ENCODE results near the gene KRT76.

- TF ChIP-seq CTCF (IDR thresholded peaks at IDR 0.05) (no peak), EZH2phosphoT487 (IDR thresholded peaks at IDR 0.05; ENCODE audit: borderline replicate concordance, low read depth) (no peak)
Measured at GRCh38 chr12:52796429-52796794, 19.3 kb upstream of the KRT76 start.

All from SK-N-SH (cell line).